A673 (cell line): ENCODE data around the gene PHC2.

ENCODE experiments used
- EZH2 ChIP-seq: fragments of 200-600 bp; sonication (generic); IDR thresholded peaks from 2 replicates; pipeline ENCODE4 v1.6.1; 2017; ENCODE audit warnings: borderline replicate concordance, low read depth, mild to moderate bottlenecking, mixed read lengths, antibody characterized with exemption, low read length; ENCODE audit not compliant: poor library complexity, severe bottlenecking
- TF ChIP-seq, protein P1 (sequence below): fragments of 300-800, 200-600 bp; sonication (generic); conservative IDR thresholded peaks from 2 replicates; pipeline ENCODE4 v1.5.1; 2017; ENCODE audit warnings: low read depth, mild to moderate bottlenecking, antibody characterized with exemption, low read length, moderate library complexity, mixed read lengths

- TF ChIP-seq, protein P1, sequence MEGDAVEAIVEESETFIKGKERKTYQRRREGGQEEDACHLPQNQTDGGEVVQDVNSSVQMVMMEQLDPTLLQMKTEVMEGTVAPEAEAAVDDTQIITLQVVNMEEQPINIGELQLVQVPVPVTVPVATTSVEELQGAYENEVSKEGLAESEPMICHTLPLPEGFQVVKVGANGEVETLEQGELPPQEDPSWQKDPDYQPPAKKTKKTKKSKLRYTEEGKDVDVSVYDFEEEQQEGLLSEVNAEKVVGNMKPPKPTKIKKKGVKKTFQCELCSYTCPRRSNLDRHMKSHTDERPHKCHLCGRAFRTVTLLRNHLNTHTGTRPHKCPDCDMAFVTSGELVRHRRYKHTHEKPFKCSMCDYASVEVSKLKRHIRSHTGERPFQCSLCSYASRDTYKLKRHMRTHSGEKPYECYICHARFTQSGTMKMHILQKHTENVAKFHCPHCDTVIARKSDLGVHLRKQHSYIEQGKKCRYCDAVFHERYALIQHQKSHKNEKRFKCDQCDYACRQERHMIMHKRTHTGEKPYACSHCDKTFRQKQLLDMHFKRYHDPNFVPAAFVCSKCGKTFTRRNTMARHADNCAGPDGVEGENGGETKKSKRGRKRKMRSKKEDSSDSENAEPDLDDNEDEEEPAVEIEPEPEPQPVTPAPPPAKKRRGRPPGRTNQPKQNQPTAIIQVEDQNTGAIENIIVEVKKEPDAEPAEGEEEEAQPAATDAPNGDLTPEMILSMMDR, result no peak
- TF ChIP-seq EZH2, result no peak
Observed at GRCh38 chr1:33372162-33372561, 58.7 kb downstream of the PHC2 start.
